Endothelial cell of umbilical vein (primary cell): ENCODE data around the gene ALDH2. TPM values are rescaled to one million over a fixed set of nuclear protein-coding genes. Genes with fewer than 3 reads are reported as not detected.

Experiments
- BruUV-seq: library from RNA; stranded (reverse); fragments of 400-500 nt; replicated peaks from 2 replicates; lab custom pipeline; 2021; lab: Mats Ljungman, UMichigan
- CTCF ChIA-PET: fragments of 300-600, 350-600 bp; sonication (Branson Sonifier 250); formaldehyde crosslinking; loops from one replicate; lab custom pipeline; 2021; ENCODE audit warnings: antibody characterized with exemption, inconsistent platforms; lab: Charles Lee
- POLR2A ChIA-PET: fragments of 300-600, 350-600 bp; sonication (Branson Sonifier 250); formaldehyde crosslinking; loops from one replicate; lab custom pipeline; 2021; ENCODE audit warnings: antibody characterized with exemption, inconsistent platforms; lab: Charles Lee
- DNase-seq: peaks from one replicate; pipeline ENCODE4 v3.0.0-alpha.2; 2011; ENCODE audit warnings: low read depth, low spot score
- FAIRE-seq: peaks from 2 replicates; lab custom pipeline; 2011; peaks lifted over from hg19 to GRCh38; lab: Jason Lieb, UNC
- H2AFZ ChIP-seq: 2 replicates; pipeline ENCODE4 v1.6.0; 2012; ENCODE audit warnings: low read depth, low read length, control low read depth, inconsistent platforms
- H3K27ac ChIP-seq: 2 replicates; pipeline ENCODE4 v1.5.1; 2011; ENCODE audit warnings: low read depth, mild to moderate bottlenecking, control low read depth, low read length, moderate library complexity; ENCODE audit not compliant: insufficient read depth
- H3K27me3 ChIP-seq, 2 experiments: 2 replicates each; pipeline versions ENCODE4 v1.6.0 to v1.6.1; 2011; ENCODE audit warnings: low read length in 2 of 2, mixed read lengths in 1 of 2; ENCODE audit not compliant: control insufficient read depth in 2 of 2, insufficient read depth in 2 of 2
- H3K36me3 ChIP-seq, 2 experiments: 2 replicates in 1 of 2; 3 replicates in 1 of 2; pipeline ENCODE4 v1.5.1; 2011; ENCODE audit warnings: low read length in 2 of 2, mild to moderate bottlenecking in 1 of 2, moderate library complexity in 1 of 2; ENCODE audit not compliant: control insufficient read depth in 2 of 2, insufficient read depth in 2 of 2; ENCODE audit errors: extremely low read depth in 1 of 2
- H3K4me1 ChIP-seq: 3 replicates; pipeline ENCODE4 v1.5.1; 2011; ENCODE audit warnings: mild to moderate bottlenecking, low read length; ENCODE audit not compliant: control insufficient read depth, insufficient read depth; ENCODE audit errors: extremely low read depth
- H3K4me2 ChIP-seq: 2 replicates; pipeline ENCODE4 v1.6.1; 2011; ENCODE audit warnings: low read length, control low read depth, mixed read lengths; ENCODE audit not compliant: insufficient read depth
- H3K4me3 ChIP-seq, 3 experiments: fragments of 200-600 bp in 1 of 3; sonication (generic), shearing (Covaris generic) in 1 of 3; replicated peaks in 1 of 3; 2 replicates each; pipeline ENCODE4 v1.5.1; 2011 to 2016; ENCODE audit warnings: control low read depth in 3 of 3, low read length in 3 of 3, mild to moderate bottlenecking in 2 of 3, inconsistent platforms in 1 of 3, low read depth in 1 of 3, moderate library complexity in 1 of 3; ENCODE audit not compliant: insufficient read depth in 1 of 3
- H3K79me2 ChIP-seq: 2 replicates; pipeline ENCODE4 v1.6.0; 2012; ENCODE audit warnings: low read length, inconsistent platforms; ENCODE audit not compliant: control insufficient read depth, insufficient read depth
- H3K9ac ChIP-seq: replicated peaks from 2 replicates; pipeline ENCODE3; 2011; ENCODE audit warnings: low read length, control low read depth; ENCODE audit not compliant: insufficient read depth; ENCODE audit errors: extremely low read depth
- H3K9me1 ChIP-seq: replicated peaks from 3 replicates; pipeline ENCODE4 v1.6.0; 2011; ENCODE audit warnings: mild to moderate bottlenecking, low read length; ENCODE audit not compliant: control insufficient read depth, insufficient read depth; ENCODE audit errors: extremely low read depth
- H3K9me3 ChIP-seq: replicated peaks from 2 replicates; pipeline ENCODE4 v1.5.1; 2012; ENCODE audit warnings: low read length, inconsistent platforms; ENCODE audit not compliant: control insufficient read depth, insufficient read depth
- H4K20me1 ChIP-seq: replicated peaks from 2 replicates; pipeline ENCODE3; 2011; ENCODE audit warnings: mild to moderate bottlenecking, low read length; ENCODE audit not compliant: control insufficient read depth, insufficient read depth; ENCODE audit errors: extremely low read depth
- CTCF ChIP-seq, 2 donors: IDR thresholded peaks; 1 replicate in 1 of 2; 2 replicates in 1 of 2; pipeline ENCODE4 v1.5.1; 2011; ENCODE audit warnings: low read length in 2 of 2, mild to moderate bottlenecking in 2 of 2, moderate library complexity in 2 of 2, control low read depth in 1 of 2, inconsistent platforms in 1 of 2, low read depth in 1 of 2; ENCODE audit not compliant: insufficient read depth in 1 of 2; ENCODE audit errors: extremely low read depth in 1 of 2
- GATA2 ChIP-seq: IDR thresholded peaks from 2 replicates; pipeline ENCODE4 v1.7.0; 2011; ENCODE audit warnings: low read depth, mild to moderate bottlenecking, moderate library complexity, mixed read lengths, low read length; ENCODE audit not compliant: insufficient read length, insufficient read depth
- MAX ChIP-seq: IDR thresholded peaks from 2 replicates; pipeline ENCODE4 v1.6.1; 2011; ENCODE audit not compliant: insufficient read depth, insufficient read length
- dilution Hi-C: fragments of 300-500 bp; cut with MboI; formaldehyde crosslinking; loops from one replicate; pipeline ENCODE4 v1.15.0; 2019; ENCODE audit warnings: low sequenced_read_pairs; ENCODE audit not compliant: extremely low pct_ligation_motif_present
- intact Hi-C: fragments of 100-400 bp; cut with micrococcal nuclease; formaldehyde crosslinking; loops from one replicate; pipeline ENCODE4 v1.10.0; 2022
- polyA plus RNA-seq, 4 experiments: library from polyadenylated mRNA; depleted of rRNA in 3 of 4; stranded (reverse) in 3 of 4; unstranded in 1 of 4; fragments of >200 nt; gene quantifications; 2 replicates each; pipeline versions ENCODE4 v1.2.1 to v1.2.3, GENCODE V29; 2011 to 2012; ENCODE audit warnings: missing spikeins in 1 of 4
- total RNA-seq: library from RNA; stranded (reverse); gene quantifications from 2 replicates; pipeline ENCODE4 v1.2.3, GENCODE V29; 2021

ALDH2 gene
- total and polyA plus RNA-seq, 2 donors (not counting 3 experiments of a cell fraction or from before 2014, with no cell fraction given), result 69.5 to 86.5 TPM

- FAIRE-seq (no peak), DNase-seq (no peak)
- no peak overlapping the region for H3K4me2 ChIP-seq
- no peaks in the 10 kb centered on the region for H3K9me3 ChIP-seq
- H3K4me1 ChIP-seq, result peaks cover 16% of the 10 kb centered on the region
- no peaks in the 10 kb centered on the region for H4K20me1 ChIP-seq
- no TSS peak for BruUV-seq
- no peak overlapping the region for H3K9ac ChIP-seq
- no peak overlapping the region for H2AFZ ChIP-seq
- dilution Hi-C loops, result no loop called here
- no peak overlapping the region for H3K4me3 ChIP-seq
- H3K27ac ChIP-seq, result no peak overlapping the region
- TF ChIP-seq GATA2, result no peak
- POLR2A ChIA-PET, result no interaction called here
- no peaks in the 10 kb centered on the region for H3K79me2 ChIP-seq
- intact Hi-C loops, result no loop called here
- H3K9me1 ChIP-seq, result no peaks in the 10 kb centered on the region
- no peaks in the 10 kb centered on the region for H3K27me3 ChIP-seq
- CTCF ChIA-PET, result interaction anchor here (0.7 to 3.8 kb wide), 3 partner anchors 11 to 35 kb away, joined by 4 to 23 read pairs (median 4); partner anchors contain the start of gene ALDH2
- peaks cover 0 to 6% of the 10 kb centered on the region in 2 experiments for H3K36me3 ChIP-seq
Observed at GRCh38 chr12:111777345-111778045, 10.8 kb downstream of the ALDH2 start.

GRCh38 chr12:111780166-111780565 lies 13.4 kb downstream of the ALDH2 start:
- H3K27me3 ChIP-seq, result no peaks in the 10 kb centered on the region
- no peaks in the 10 kb centered on the region for H4K20me1 ChIP-seq
- H3K9me3 ChIP-seq, result no peaks in the 10 kb centered on the region
- no peak overlapping the region for H2AFZ ChIP-seq
- ChIA-PET POLR2A (no interaction called here), CTCF (interaction anchor here (1.8 kb wide), 1 partner anchor 33 kb away, joined by 4 read pairs; no protein-coding TSS in a partner anchor)
- FAIRE-seq, result no peak
- no peak for DNase-seq
- H3K36me3 ChIP-seq, result peaks cover 7 to 20% of the 10 kb centered on the region in 2 experiments
- H3K4me1 ChIP-seq, result peaks cover 14% of the 10 kb centered on the region
- H3K79me2 ChIP-seq, result no peaks in the 10 kb centered on the region
- intact Hi-C loops (no loop called here), dilution Hi-C loops (no loop called here)
- no peaks in the 10 kb centered on the region for H3K9me1 ChIP-seq
- BruUV-seq, result no TSS peak
- H3K27ac ChIP-seq, result no peak overlapping the region
- no peak overlapping the region for H3K4me2 ChIP-seq
- H3K9ac ChIP-seq, result no peak overlapping the region
- TF ChIP-seq CTCF (IDR thresholded peaks at IDR 0.05; ENCODE audit: extremely low read depth in 1 of 2, insufficient read depth in 1 of 2, low read depth in 1 of 2, low read length in 2 of 2), result no peak
- TF ChIP-seq MAX, result no peak
- H3K4me3 ChIP-seq, result no peak overlapping the region
